Kidney (tissue), 14 donors: Measurements from ENCODE around the gene ZNF521. TPM values are rescaled to one million over a fixed set of nuclear protein-coding genes. Genes with fewer than 3 reads are reported as not detected.
A peak's percentile ranks its signal among the peaks of the same experiment; 100 is the strongest.
"Not testable (repeated sequence)": the region's sequence is repeated elsewhere in the genome, so short reads cannot be mapped to it uniquely, and the experiment has no call there.

Experiments used
- DNase-seq, 5 donors: peaks; one replicate each; pipeline ENCODE4 v3.0.0-alpha.2; 2013 to 2020
- FAIRE-seq: peaks from 2 replicates; lab custom pipeline; 2012; peaks lifted over from hg19 to GRCh38; lab: Jason Lieb, UNC
- H3K27ac ChIP-seq, 2 donors: one replicate each; pipeline ENCODE4 v1.7.0; 2013; ENCODE audit warnings: low read depth in 2 of 2, low read length in 2 of 2, inconsistent platforms in 1 of 2
- H3K27me3 ChIP-seq: one replicate; pipeline ENCODE4 v1.7.1; 2013; ENCODE audit warnings: low read length, inconsistent platforms; ENCODE audit not compliant: control insufficient read depth, insufficient read depth
- H3K36me3 ChIP-seq, 3 donors: one replicate each; pipeline versions ENCODE4 v1.7.0 to v1.7.1; 2013; ENCODE audit warnings: low read length in 3 of 3, control low read depth in 1 of 3, inconsistent platforms in 1 of 3; ENCODE audit not compliant: insufficient read depth in 3 of 3, control insufficient read depth in 2 of 3
- H3K4me1 ChIP-seq, 3 donors: one replicate each; pipeline versions ENCODE4 v1.7.0 to v1.7.1; 2013; ENCODE audit warnings: low read length in 3 of 3, inconsistent platforms in 1 of 3, low read depth in 1 of 3; ENCODE audit not compliant: control insufficient read depth in 2 of 3, insufficient read depth in 2 of 3
- H3K4me3 ChIP-seq, 3 donors: one replicate each; pipeline versions ENCODE4 v1.7.0 to v1.8.1; 2013; ENCODE audit warnings: low read length in 3 of 3, control low read depth in 1 of 3, inconsistent platforms in 1 of 3
- H3K9ac ChIP-seq, 3 donors: one replicate each; pipeline versions ENCODE4 v1.7.0 to v1.7.1; 2013; ENCODE audit warnings: low read length in 3 of 3, control low read depth in 1 of 3, inconsistent platforms in 1 of 3
- H3K9me3 ChIP-seq, 3 donors: one replicate each; pipeline versions ENCODE4 v1.7.0 to v1.7.1; 2013; ENCODE audit warnings: low read length in 3 of 3, control low read depth in 1 of 3, inconsistent platforms in 1 of 3; ENCODE audit not compliant: control insufficient read depth in 2 of 3, insufficient read depth in 1 of 3
- intact Hi-C: fragments of 100-400 bp; cut with DNase I; formaldehyde crosslinking; loops from one replicate; pipeline ENCODE4 v1.11.1; 2022
- polyA plus RNA-seq: library from polyadenylated mRNA; stranded (reverse); fragments of 350-450 nt; fragmentation: Illumina TruSeq; extraction: RNeasy Lipid Tissue Mini Kit (QIAGEN cat#74804); gene quantifications from one replicate; pipeline ENCODE4 v1.2.3, GENCODE V29; 2014; ENCODE audit warnings: low read depth, low replicate concordance; ENCODE audit not compliant: insufficient read depth
- total RNA-seq: library from RNA; stranded (reverse); fragmentation: NEBNext Ultra II Directional; extraction: Animal tissue kit (Norgen Biotek cat#: 25700); gene quantifications from one replicate; pipeline ENCODE4 v1.2.1, GENCODE V29; 2021
- TF ChIP-seq, protein P1 (sequence below): IDR thresholded peaks from 3 replicates; pipeline ENCODE4 v1.5.1; 2012; ENCODE audit warnings: mild to moderate bottlenecking, moderate library complexity, borderline replicate concordance; ENCODE audit not compliant: insufficient read depth; ENCODE audit errors: extremely low read depth
- donor health status: control.
- donor health status: control.
- donor health status: control.
- donor health status: control.
- donor health status: control.
- donor health status: DM: yes; HTN: yes; CAD: no.
- donor health status: Normal renal cell carcinoma (clear cell type).

ZNF521 gene
- total and polyA plus RNA-seq, 2 donors from 2014 or later, result 1.8 to 18.0 TPM

DNA sequence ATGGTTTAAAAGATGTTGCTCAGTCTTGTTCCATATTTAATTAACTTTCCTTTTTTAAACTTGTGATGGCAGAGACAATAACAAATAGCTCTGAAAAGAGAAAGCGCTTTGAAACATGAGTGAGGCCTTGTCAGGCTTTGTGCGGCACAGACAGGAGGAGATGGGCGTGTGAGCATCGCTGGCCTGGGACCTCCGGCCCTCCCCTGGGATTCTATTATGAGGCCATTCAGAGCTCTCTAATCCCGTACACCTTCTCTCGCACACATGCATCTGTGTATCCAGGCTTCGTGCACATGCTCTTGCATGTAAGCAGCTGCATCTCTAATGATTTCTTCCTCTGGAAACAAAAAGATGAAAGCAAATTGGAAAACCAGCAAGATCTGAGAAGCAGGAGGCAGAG lies 313.7 kb downstream of the ZNF521 start:
- H3K27me3 ChIP-seq, result no peaks in the 10 kb centered on the region
- no peak overlapping the region for H3K27ac ChIP-seq
- H3K4me3 ChIP-seq, result no peak overlapping the region
- TF ChIP-seq, protein P1, sequence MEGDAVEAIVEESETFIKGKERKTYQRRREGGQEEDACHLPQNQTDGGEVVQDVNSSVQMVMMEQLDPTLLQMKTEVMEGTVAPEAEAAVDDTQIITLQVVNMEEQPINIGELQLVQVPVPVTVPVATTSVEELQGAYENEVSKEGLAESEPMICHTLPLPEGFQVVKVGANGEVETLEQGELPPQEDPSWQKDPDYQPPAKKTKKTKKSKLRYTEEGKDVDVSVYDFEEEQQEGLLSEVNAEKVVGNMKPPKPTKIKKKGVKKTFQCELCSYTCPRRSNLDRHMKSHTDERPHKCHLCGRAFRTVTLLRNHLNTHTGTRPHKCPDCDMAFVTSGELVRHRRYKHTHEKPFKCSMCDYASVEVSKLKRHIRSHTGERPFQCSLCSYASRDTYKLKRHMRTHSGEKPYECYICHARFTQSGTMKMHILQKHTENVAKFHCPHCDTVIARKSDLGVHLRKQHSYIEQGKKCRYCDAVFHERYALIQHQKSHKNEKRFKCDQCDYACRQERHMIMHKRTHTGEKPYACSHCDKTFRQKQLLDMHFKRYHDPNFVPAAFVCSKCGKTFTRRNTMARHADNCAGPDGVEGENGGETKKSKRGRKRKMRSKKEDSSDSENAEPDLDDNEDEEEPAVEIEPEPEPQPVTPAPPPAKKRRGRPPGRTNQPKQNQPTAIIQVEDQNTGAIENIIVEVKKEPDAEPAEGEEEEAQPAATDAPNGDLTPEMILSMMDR, result no peak
- FAIRE-seq, result no peak
- H3K36me3 ChIP-seq, result no peaks in the 10 kb centered on the region
- H3K4me1 ChIP-seq, result no peaks in the 10 kb centered on the region
- no peak for DNase-seq
- H3K9me3 ChIP-seq, result no peaks in the 10 kb centered on the region
- no peak overlapping the region for H3K9ac ChIP-seq
- intact Hi-C loops, result no loop called here

DNA sequence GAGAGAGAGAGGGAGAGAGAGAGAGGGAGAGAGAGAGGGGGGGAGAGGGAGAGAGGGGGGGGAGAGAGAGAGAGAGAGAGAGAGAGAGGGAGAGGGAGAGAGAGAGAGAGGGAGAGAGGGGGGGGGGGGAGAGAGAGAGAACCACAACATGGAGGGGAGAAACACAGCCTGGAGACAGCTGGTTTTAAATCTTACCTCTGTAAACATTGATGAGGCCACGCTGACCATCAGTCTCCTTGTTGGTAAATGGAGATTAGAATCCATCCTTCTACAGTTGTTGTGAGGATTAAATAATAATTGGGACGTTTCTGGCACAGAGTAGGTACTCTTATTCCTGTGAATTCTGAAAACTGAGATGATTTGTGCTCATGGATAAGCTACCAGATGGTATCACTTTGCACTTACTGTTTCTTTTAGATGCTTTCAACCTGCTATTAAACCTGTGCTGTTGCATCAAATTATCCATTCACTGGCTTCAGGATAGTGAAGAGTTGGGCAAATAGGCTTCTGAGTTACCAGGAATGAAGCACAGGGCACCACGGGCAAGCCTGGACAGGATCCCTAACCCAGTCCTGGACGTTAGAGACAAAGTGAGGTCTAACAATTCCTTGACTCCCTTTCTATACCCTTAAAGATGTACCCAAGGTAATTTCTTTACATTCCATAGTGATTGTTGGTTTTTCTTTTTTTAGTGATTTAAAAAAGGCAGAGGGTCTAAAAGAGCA lies 318.1 kb downstream of the ZNF521 start:
- H3K9ac ChIP-seq, result no peak overlapping the region
- H3K27ac ChIP-seq, result no peak overlapping the region
- no peak for DNase-seq
- intact Hi-C loops, result no loop called here
- H3K4me3 ChIP-seq, result no peak overlapping the region
- H3K4me1 ChIP-seq, result no peaks in the 10 kb centered on the region
- no peaks in the 10 kb centered on the region for H3K9me3 ChIP-seq
- H3K27me3 ChIP-seq, result no peaks in the 10 kb centered on the region
- no peaks in the 10 kb centered on the region for H3K36me3 ChIP-seq
- no peak for FAIRE-seq
- TF ChIP-seq, protein P1, result no peak

DNA sequence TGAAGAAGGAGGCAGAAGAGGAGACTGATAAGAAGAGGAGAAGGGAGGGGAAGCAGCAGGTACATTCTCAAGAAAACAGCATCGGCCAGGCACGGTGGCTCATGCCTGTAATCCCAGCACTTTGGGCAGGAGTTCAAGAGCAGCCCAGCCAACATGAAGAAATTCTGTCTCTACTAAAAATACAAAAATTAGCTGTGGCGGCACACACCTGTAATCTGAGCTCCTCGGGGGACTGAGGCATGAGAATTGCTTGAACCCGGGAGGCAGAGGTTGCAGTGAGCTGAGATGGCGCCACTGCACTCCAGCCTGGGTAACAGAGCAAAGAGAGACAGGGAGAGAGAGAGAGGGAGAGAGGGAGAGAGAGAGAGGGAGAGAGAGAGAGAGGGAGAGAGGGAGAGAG lies 318.8 kb downstream of the ZNF521 start:
- H3K36me3 ChIP-seq, H3K4me3 ChIP-seq, H3K27me3 ChIP-seq, intact Hi-C loops, H3K9ac ChIP-seq, H3K9me3 ChIP-seq, FAIRE-seq, H3K27ac ChIP-seq, H3K4me1 ChIP-seq: not testable (repeated sequence)
- peak in 3 of 5 donors; percentile 23 to 34 (median 30) for DNase-seq

DNA sequence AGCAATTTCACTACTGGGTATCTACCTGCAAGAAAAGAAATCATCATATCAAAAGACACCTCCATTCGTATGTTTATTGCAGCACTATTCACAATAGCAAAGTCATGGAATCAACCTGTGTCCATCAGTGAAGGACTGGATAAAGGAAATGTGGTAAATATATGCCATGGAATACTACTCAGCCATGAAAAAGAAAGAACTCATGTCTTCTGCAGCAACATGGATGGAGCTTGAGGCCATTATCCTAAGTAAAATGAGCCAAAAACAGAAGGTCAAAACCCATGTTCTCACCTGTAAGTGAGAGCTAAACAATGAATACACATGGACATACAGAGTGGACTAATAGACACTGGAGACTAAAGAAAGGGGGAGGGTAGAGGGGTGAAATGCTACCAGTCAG lies 322.2 kb downstream of the ZNF521 start:
- Histone ChIP-seq H3K4me3 (no peak overlapping the region), H3K4me1 (no peaks in the 10 kb centered on the region), H3K9me3 (no peaks in the 10 kb centered on the region), H3K27me3 (no peaks in the 10 kb centered on the region), H3K27ac (no peak overlapping the region), H3K36me3 (no peaks in the 10 kb centered on the region), H3K9ac (no peak overlapping the region)
- DNase-seq (no peak), FAIRE-seq (no peak)
- intact Hi-C loops, result no loop called here
- TF ChIP-seq, protein P1, result no peak
